H1 (cell line): ENCODE measurements around the gene OMP. TPM values are rescaled to one million over a fixed set of nuclear protein-coding genes. Genes with fewer than 3 reads are reported as not detected.

Experiments
- CTCF ChIA-PET: fragments of 300-600 bp; sonication (Branson Sonifier 250); formaldehyde crosslinking; loops from one replicate; lab custom pipeline; 2021; ENCODE audit not compliant: partially characterized antibody; lab: Charles Lee
- POLR2A ChIA-PET: fragments of 300-600 bp; sonication (Branson Sonifier 250); formaldehyde crosslinking; loops from one replicate; lab custom pipeline; 2021; ENCODE audit warnings: inconsistent platforms; ENCODE audit not compliant: partially characterized antibody; lab: Charles Lee
- DNase-seq, 2 experiments: peaks; one replicate each; pipeline versions ENCODE4 v3.0.0 to v3.0.0-alpha.2; 2010 to 2022; ENCODE audit warnings: low spot score in 2 of 2, low read depth in 1 of 2, mixed read lengths in 1 of 2
- FAIRE-seq: peaks from 2 replicates; lab custom pipeline; 2011; peaks lifted over from hg19 to GRCh38; lab: Jason Lieb, UNC
- H2AFZ ChIP-seq: 2 replicates; pipeline ENCODE4 v1.8.1; 2012; ENCODE audit warnings: low read length, inconsistent platforms
- H2AK5ac ChIP-seq: 2 replicates; pipeline ENCODE4 v1.6.1; 2013; ENCODE audit warnings: low read depth, low read length
- H2BK120ac ChIP-seq: replicated peaks from 2 replicates; pipeline ENCODE3; 2013; ENCODE audit warnings: low read depth, low read length, inconsistent platforms
- H2BK12ac ChIP-seq: 2 replicates; pipeline ENCODE4 v1.6.1; 2013; ENCODE audit warnings: low read depth, low read length
- H2BK15ac ChIP-seq: 2 replicates; pipeline ENCODE4 v1.6.1; 2013; ENCODE audit warnings: low read length
- H2BK20ac ChIP-seq: 2 replicates; pipeline ENCODE4 v1.6.1; 2013; ENCODE audit warnings: low read length
- H2BK5ac ChIP-seq: 2 replicates; pipeline ENCODE4 v1.6.1; 2013; ENCODE audit warnings: low read depth, low read length
- H3K14ac ChIP-seq: 2 replicates; pipeline ENCODE4 v1.6.1; 2013; ENCODE audit warnings: inconsistent platforms; ENCODE audit not compliant: insufficient read length
- H3K18ac ChIP-seq: 2 replicates; pipeline ENCODE4 v1.6.1; 2013; ENCODE audit warnings: low read length; ENCODE audit errors: extremely low read depth
- H3K23ac ChIP-seq: 2 replicates; pipeline ENCODE4 v1.6.1; 2013; ENCODE audit warnings: inconsistent platforms; ENCODE audit not compliant: insufficient read length
- H3K23me2 ChIP-seq: 2 replicates; pipeline ENCODE4 v1.6.1; 2013; ENCODE audit warnings: low read depth, low read length
- H3K27ac ChIP-seq: 2 replicates; pipeline ENCODE4 v1.6.1; 2011; ENCODE audit warnings: low read depth, low read length, inconsistent platforms
- H3K27me3 ChIP-seq, 4 experiments: replicated peaks in 1 of 4; 1 replicate in 1 of 4; 2 replicates in 3 of 4; pipeline versions ENCODE4 v1.6.1 to v1.8.1; 2011 to 2013; ENCODE audit warnings: low read length in 3 of 4, mild to moderate bottlenecking in 3 of 4, inconsistent platforms in 2 of 4, mixed read lengths in 2 of 4, moderate library complexity in 1 of 4; ENCODE audit not compliant: control insufficient read depth in 3 of 4, insufficient read depth in 3 of 4; ENCODE audit errors: extremely low read depth in 1 of 4
- H3K36me3 ChIP-seq, 4 experiments: 2 replicates each; pipeline versions ENCODE4 v1.6.1 to v1.8.1; 2011 to 2013; ENCODE audit warnings: mild to moderate bottlenecking in 4 of 4, low read length in 3 of 4, moderate library complexity in 2 of 4, control low read depth in 1 of 4, inconsistent platforms in 1 of 4; ENCODE audit not compliant: insufficient read depth in 4 of 4, control insufficient read depth in 2 of 4
- H3K4ac ChIP-seq: replicated peaks from 2 replicates; pipeline ENCODE3; 2013; ENCODE audit warnings: low read length, low read depth, mixed read lengths, inconsistent platforms; ENCODE audit not compliant: insufficient read length
- H3K4me1 ChIP-seq, 4 experiments: replicated peaks in 1 of 4; 1 replicate in 1 of 4; 2 replicates in 3 of 4; pipeline versions ENCODE4 v1.6.1 to v1.8.1; 2011 to 2013; ENCODE audit warnings: low read length in 3 of 4, inconsistent platforms in 2 of 4, mixed read lengths in 1 of 4; ENCODE audit not compliant: insufficient read depth in 4 of 4, control insufficient read depth in 3 of 4
- H3K4me2 ChIP-seq, 2 experiments: 2 replicates each; pipeline versions ENCODE4 v1.6.1 to v1.8.1; 2011 to 2013; ENCODE audit warnings: low read depth in 2 of 2, low read length in 2 of 2, control low read depth in 1 of 2, inconsistent platforms in 1 of 2, mild to moderate bottlenecking in 1 of 2; ENCODE audit not compliant: insufficient read depth in 1 of 2
- H3K4me3 ChIP-seq, 4 experiments: fragments of 200-600, 300-600 bp in 1 of 4; sonication (generic), shearing (Covaris generic), sonication (Bioruptor Twin) in 1 of 4; 2 replicates each; pipeline versions ENCODE4 v1.5.1 to v1.8.1; 2011 to 2016; ENCODE audit warnings: low read length in 4 of 4, low read depth in 3 of 4, control low read depth in 2 of 4, inconsistent platforms in 2 of 4, mild to moderate bottlenecking in 2 of 4, mixed read lengths in 1 of 4, moderate library complexity in 1 of 4; ENCODE audit not compliant: insufficient read depth in 2 of 4; ENCODE audit errors: extremely low read depth in 1 of 4
- H3K56ac ChIP-seq: replicated peaks from 2 replicates; pipeline ENCODE3; 2013; ENCODE audit warnings: low read depth, mild to moderate bottlenecking, mixed read lengths, low read length, inconsistent platforms; ENCODE audit not compliant: insufficient read length
- H3K79me1 ChIP-seq: 2 replicates; pipeline ENCODE4 v1.6.1; 2013; ENCODE audit warnings: low read depth, low read length, control low read depth
- H3K79me2 ChIP-seq, 2 experiments: 2 replicates each; pipeline versions ENCODE4 v1.6.1 to v1.8.1; 2012 to 2013; ENCODE audit warnings: low read length in 2 of 2, mild to moderate bottlenecking in 2 of 2, inconsistent platforms in 1 of 2; ENCODE audit not compliant: insufficient read depth in 2 of 2, control insufficient read depth in 1 of 2
- H3K9ac ChIP-seq, 4 experiments: replicated peaks in 1 of 4; 1 replicate in 1 of 4; 2 replicates in 3 of 4; pipeline versions ENCODE4 v1.6.1 to v1.8.1; 2011 to 2013; ENCODE audit warnings: low read depth in 3 of 4, low read length in 3 of 4, control low read depth in 2 of 4, mild to moderate bottlenecking in 2 of 4, moderate library complexity in 2 of 4, inconsistent platforms in 1 of 4; ENCODE audit errors: extremely low read depth in 1 of 4
- H3K9me3 ChIP-seq, 2 experiments: 2 replicates each; pipeline versions ENCODE4 v1.6.1 to v1.8.1; 2012 to 2013; ENCODE audit warnings: mild to moderate bottlenecking in 2 of 2, moderate library complexity in 2 of 2, control low read depth in 1 of 2, inconsistent platforms in 1 of 2, low read depth in 1 of 2, low read length in 1 of 2, mixed read lengths in 1 of 2; ENCODE audit not compliant: insufficient read depth in 2 of 2
- H4K20me1 ChIP-seq, 2 experiments: replicated peaks in 1 of 2; 2 replicates each; pipeline versions ENCODE3 to v1.8.1; 2011 to 2013; ENCODE audit warnings: inconsistent platforms in 2 of 2, low read length in 2 of 2, mild to moderate bottlenecking in 1 of 2; ENCODE audit not compliant: insufficient read depth in 2 of 2, control insufficient read depth in 1 of 2
- H4K5ac ChIP-seq: 2 replicates; pipeline ENCODE4 v1.6.1; 2013; ENCODE audit warnings: low read length, low read depth, mixed read lengths, inconsistent platforms; ENCODE audit not compliant: insufficient read length
- H4K8ac ChIP-seq: 2 replicates; pipeline ENCODE4 v1.8.0; 2013; ENCODE audit warnings: mild to moderate bottlenecking, moderate library complexity, low read length, inconsistent platforms; ENCODE audit not compliant: insufficient read depth; ENCODE audit errors: extremely low read depth
- H4K91ac ChIP-seq: replicated peaks from 2 replicates; pipeline ENCODE3; 2013; ENCODE audit warnings: low read length, mixed read lengths, inconsistent platforms; ENCODE audit not compliant: insufficient read length
- WGBS, 2 experiments: shearing (Covaris generic) in 1 of 2; methylation state at CpG; one replicate each; pipeline versions ENCODE4 v1.1.6 to v1.1.7; 2013 to 2015; ENCODE audit warnings: low lambda C conversion rate in 2 of 2, mixed read lengths in 2 of 2, inconsistent platforms in 1 of 2, low coverage in 1 of 2, missing lambda C conversion rate in 1 of 2; ENCODE audit not compliant: insufficient replicate concordance in 2 of 2, insufficient coverage in 1 of 2, insufficient read length in 1 of 2; ENCODE audit errors: extremely low coverage in 1 of 2, missing lambda C conversion rate in 1 of 2; 5-methylcytosine and 5-hydroxymethylcytosine counted together
- polyA plus RNA-seq, 7 experiments: library from polyadenylated mRNA; depleted of rRNA in 3 of 7; stranded (reverse) in 5 of 7; unstranded in 2 of 7; fragments of >200 nt in 5 of 7; fragments of 200-250 nt in 2 of 7; gene quantifications; 1 replicate in 5 of 7; 2 replicates in 1 of 7; 4 replicates in 1 of 7; pipeline versions ENCODE4 v1.2.1 to v1.2.3, GENCODE V29; 2011 to 2013; ENCODE audit warnings: missing spikeins in 2 of 7, mixed read lengths in 2 of 7
- total RNA-seq: library from RNA; stranded (reverse); fragmentation: NEBNext Ultra II Directional; extraction: Animal tissue kit (Norgen Biotek cat#: 25700); gene quantifications from 2 replicates; pipeline ENCODE4 v1.2.1, GENCODE V29; 2021

Gene OMP
- total and polyA plus RNA-seq, 2 of the 8 experiments (the other 6 are each of a cell fraction or from before 2014, with no cell fraction given): not detected

GRCh38 chr11:77136784-77137420 is 34.3 kb downstream of the OMP start:
- no peak overlapping the region; the same call in 1 of the 2 replicates for H4K8ac ChIP-seq
- H4K5ac ChIP-seq: no peak overlapping the region
- no peak overlapping the region for H2BK120ac ChIP-seq
- no peak overlapping the region for H2BK5ac ChIP-seq
- no peaks in the 10 kb centered on the region for H4K20me1 ChIP-seq
- peak overlapping the region; percentile 62; the same call in 1 of the 2 replicates for H2BK15ac ChIP-seq
- H3K9me3 ChIP-seq: no peaks in the 10 kb centered on the region
- H3K4me3 ChIP-seq: no peak overlapping the region
- no peak overlapping the region for H3K4ac ChIP-seq
- H3K27ac ChIP-seq: no peak overlapping the region
- no peak overlapping the region for H3K23ac ChIP-seq
- FAIRE-seq: no peak
- H3K27me3 ChIP-seq: no peaks in the 10 kb centered on the region; a peak in 1 of 7 replicates
- no peaks in the 10 kb centered on the region for H3K79me2 ChIP-seq
- H2AFZ ChIP-seq: no peak overlapping the region
- H3K36me3 ChIP-seq: no peaks in the 10 kb centered on the region
- DNase-seq: no peak
- H3K4me1 ChIP-seq: peaks cover 0 to 9% (median 2%) of the 10 kb centered on the region in 4 experiments; a peak in 4 of 7 replicates
- no peak overlapping the region; the same call in 1 of the 2 replicates for H3K18ac ChIP-seq
- 83% methylated on average over 10 of the region's 12 CpGs; no CpG with 5 or more reads in 1 of the 2 experiments for WGBS, 2 experiments
- H4K91ac ChIP-seq: no peak overlapping the region
- H3K4me2 ChIP-seq: no peak overlapping the region
- ChIA-PET CTCF (interaction anchor here (0.6 to 12.4 kb wide), 10 partner anchors 10 to 334 kb away, joined by 3 to 248 read pairs (median 4); no protein-coding TSS in a partner anchor), POLR2A (interaction anchor here (0.6 to 1.2 kb wide), 2 partner anchors 10 to 310 kb away, joined by 3 read pairs; no protein-coding TSS in a partner anchor)
- H2BK20ac ChIP-seq: no peak overlapping the region
- H3K23me2 ChIP-seq: no peaks in the 10 kb centered on the region; the same call in 1 of the 2 replicates
- no peak overlapping the region for H2BK12ac ChIP-seq
- H3K79me1 ChIP-seq: no peaks in the 10 kb centered on the region
- H2AK5ac ChIP-seq: 0 out of 2 replicates have a peak overlapping the region, but pooled peaks have one; percentile 53
- H3K14ac ChIP-seq: no peak overlapping the region
- H3K56ac ChIP-seq: no peak overlapping the region
- H3K9ac ChIP-seq: no peak overlapping the region
